CD14-positive monocyte (primary cell): ENCODE measurements around the gene BTBD7. TPM values are rescaled to one million over a fixed set of nuclear protein-coding genes. Genes with fewer than 3 reads are reported as not detected.
A peak's percentile ranks its signal among the peaks of the same experiment; 100 is the strongest.

Source experiments
- DNase-seq, 3 donors: peaks; one replicate each; pipeline ENCODE4 v3.0.0-alpha.2; 2011 to 2022
- H2AFZ ChIP-seq: 2 replicates; pipeline ENCODE4 v1.6.0; 2012; ENCODE audit warnings: mild to moderate bottlenecking, low read depth, low read length, inconsistent platforms; ENCODE audit not compliant: insufficient read depth, poor library complexity, severe bottlenecking
- H3K27ac ChIP-seq, 2 donors: 1 replicate in 1 of 2; 2 replicates in 1 of 2; pipeline ENCODE4 v1.5.1; 2012 to 2013; ENCODE audit warnings: low read length in 2 of 2, control low read depth in 1 of 2, inconsistent platforms in 1 of 2, low read depth in 1 of 2, mild to moderate bottlenecking in 1 of 2
- H3K27me3 ChIP-seq, 2 donors: one replicate each; pipeline versions ENCODE4 v1.6.0 to v1.6.1; 2011 to 2013; ENCODE audit warnings: low read length in 2 of 2; ENCODE audit not compliant: control insufficient read depth in 2 of 2, insufficient read depth in 2 of 2
- H3K36me3 ChIP-seq, 2 donors: replicated peaks in 1 of 2; 1 replicate in 1 of 2; 2 replicates in 1 of 2; pipeline versions ENCODE4 v1.5.1 to v1.6.1; 2012 to 2013; ENCODE audit warnings: low read length in 2 of 2, control low read depth in 1 of 2, inconsistent platforms in 1 of 2, mild to moderate bottlenecking in 1 of 2; ENCODE audit not compliant: insufficient read depth in 2 of 2, control insufficient read depth in 1 of 2
- H3K4me1 ChIP-seq, 2 donors: 1 replicate in 1 of 2; 2 replicates in 1 of 2; pipeline versions ENCODE4 v1.5.1 to v1.6.1; 2012 to 2013; ENCODE audit warnings: low read length in 2 of 2, control low read depth in 1 of 2, inconsistent platforms in 1 of 2, mild to moderate bottlenecking in 1 of 2, moderate library complexity in 1 of 2; ENCODE audit not compliant: insufficient read depth in 2 of 2, control insufficient read depth in 1 of 2
- H3K4me2 ChIP-seq: replicated peaks from 2 replicates; pipeline ENCODE3; 2012; ENCODE audit warnings: low read length, moderate library complexity, mild to moderate bottlenecking; ENCODE audit not compliant: poor library complexity, severe bottlenecking; ENCODE audit errors: extremely low read depth
- H3K4me3 ChIP-seq, 3 experiments: fragments of 200-600 bp in 1 of 3; sonication (generic) in 1 of 3; replicated peaks in 1 of 3; 1 replicate in 2 of 3; 2 replicates in 1 of 3; pipeline ENCODE4 v1.5.1; 2011 to 2013; ENCODE audit warnings: low read length in 3 of 3, mild to moderate bottlenecking in 3 of 3, control low read depth in 2 of 3, low read depth in 2 of 3, inconsistent platforms in 1 of 3, moderate library complexity in 1 of 3
- H3K79me2 ChIP-seq: 2 replicates; pipeline ENCODE4 v1.6.0; 2012; ENCODE audit warnings: mild to moderate bottlenecking, control low read depth, inconsistent platforms, low read length, moderate library complexity; ENCODE audit not compliant: insufficient read depth
- H3K9ac ChIP-seq: 2 replicates; pipeline ENCODE4 v1.6.0; 2017; ENCODE audit warnings: low read length, mild to moderate bottlenecking; ENCODE audit not compliant: insufficient read depth, poor library complexity, severe bottlenecking
- H3K9me3 ChIP-seq, 2 donors: replicated peaks in 1 of 2; 1 replicate in 1 of 2; 2 replicates in 1 of 2; pipeline versions ENCODE4 v1.5.1 to v1.6.1; 2012 to 2013; ENCODE audit warnings: low read length in 2 of 2, control low read depth in 1 of 2; ENCODE audit not compliant: control insufficient read depth in 1 of 2, insufficient read depth in 1 of 2
- H4K20me1 ChIP-seq: 2 replicates; pipeline ENCODE4 v1.6.0; 2012; ENCODE audit warnings: mild to moderate bottlenecking, low read length, control low read depth, moderate library complexity; ENCODE audit not compliant: insufficient read depth
- H3K27ac Mint-ChIP-seq, 7 donors: one replicate each; pipeline ENCODE4 v1.8.0; 2020; ENCODE audit warnings: mild to moderate bottlenecking in 7 of 7, mixed read lengths in 7 of 7, moderate library complexity in 6 of 7, inconsistent platforms in 2 of 7
- H3K27me3 Mint-ChIP-seq, 3 donors: one replicate each; pipeline ENCODE4 v1.8.0; 2021 to 2022; ENCODE audit warnings: low read depth in 3 of 3, mild to moderate bottlenecking in 3 of 3, mixed read lengths in 3 of 3, moderate library complexity in 3 of 3, inconsistent platforms in 1 of 3
- H3K36me3 Mint-ChIP-seq, 2 donors: one replicate each; pipeline ENCODE4 v1.8.0; 2020; ENCODE audit warnings: mixed read lengths in 2 of 2, inconsistent platforms in 1 of 2, mild to moderate bottlenecking in 1 of 2
- H3K4me1 Mint-ChIP-seq: one replicate; pipeline ENCODE4 v1.8.0; 2020; ENCODE audit warnings: mild to moderate bottlenecking, mixed read lengths
- H3K4me3 Mint-ChIP-seq, 2 donors: one replicate each; pipeline ENCODE4 v1.8.0; 2020; ENCODE audit warnings: mild to moderate bottlenecking in 2 of 2, mixed read lengths in 2 of 2, moderate library complexity in 1 of 2
- H3K9me3 Mint-ChIP-seq, 7 donors: one replicate each; pipeline ENCODE4 v1.8.0; 2020 to 2022; ENCODE audit warnings: mixed read lengths in 7 of 7, mild to moderate bottlenecking in 6 of 7, moderate library complexity in 6 of 7, inconsistent platforms in 2 of 7
- WGBS: methylation state at CpG from one replicate; pipeline ENCODE4 v1.1.5; 2013; ENCODE audit warnings: missing lambda C conversion rate; ENCODE audit not compliant: insufficient coverage; 5-methylcytosine and 5-hydroxymethylcytosine counted together
- intact Hi-C, 2 donors: fragments of 100-400 bp; cut with micrococcal nuclease; formaldehyde crosslinking; loops; one replicate each; pipeline versions ENCODE4 v1.15.0 to v1.15.1; 2023
- polyA plus RNA-seq, 3 donors: library from polyadenylated mRNA; depleted of rRNA in 1 of 3; unstranded in 2 of 3; stranded (reverse) in 1 of 3; fragments of 300-500 nt in 2 of 3; fragments of >200 nt in 1 of 3; fragmentation: Illumina TruSeq in 2 of 3; gene quantifications; 1 replicate in 2 of 3; 2 replicates in 1 of 3; pipeline ENCODE4 v1.2.3, GENCODE V29; 2012 to 2021
- TF ChIP-seq, protein P1 (sequence below): fragments of 200-600 bp; IDR thresholded peaks from one replicate; pipeline ENCODE4 v1.8.0; 2022; ENCODE audit warnings: antibody characterized with exemption, mild to moderate bottlenecking

Gene BTBD7
- polyA plus RNA-seq, 3 donors, result 8.3 to 8.6 (median 8.5) TPM

DNA sequence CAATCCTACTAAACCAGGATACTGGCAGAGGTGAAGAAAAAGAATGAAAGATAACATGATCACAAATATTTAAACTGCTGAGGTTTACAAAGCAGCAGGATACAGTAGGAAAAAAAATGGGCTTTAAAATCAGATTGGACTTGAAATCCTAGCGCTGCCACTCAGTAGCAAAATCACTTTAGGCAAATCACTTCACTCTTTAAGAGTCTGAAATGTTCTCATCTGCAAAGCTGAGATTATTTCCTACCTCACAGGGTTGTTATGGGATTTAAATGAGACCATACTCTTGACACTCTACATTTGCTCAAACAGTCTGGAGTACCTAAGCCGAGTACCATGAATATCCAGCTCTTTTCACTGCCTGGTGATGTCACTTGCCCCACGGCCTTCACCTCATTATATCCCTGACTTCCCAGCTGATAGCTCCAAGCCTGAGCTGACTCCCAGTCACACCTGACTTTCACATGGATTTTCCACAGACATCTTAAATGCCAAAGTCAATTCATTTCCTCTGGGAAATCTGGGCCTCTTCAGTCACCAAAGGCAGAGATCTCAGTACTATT is 65.6 kb downstream of the BTBD7 start:
- H3K4me2 ChIP-seq, result no peak overlapping the region
- H3K4me3 ChIP-seq, result no peak overlapping the region
- no peaks in the 10 kb centered on the region for H3K9me3 ChIP-seq
- Mint-ChIP-seq H3K27me3 (peaks cover 0 to 1% (median 0%) of the 10 kb centered on the region in 3 donors), H3K4me3 (no peak overlapping the region), H3K27ac (peak overlapping the region in 2 of 7 donors; percentile 38 to 52), H3K9me3 (no peaks in the 10 kb centered on the region), H3K4me1 (peaks cover 11% of the 10 kb centered on the region), H3K36me3 (peaks cover 31 to 48% of the 10 kb centered on the region in 2 donors)
- no peak overlapping the region for H3K9ac ChIP-seq
- peaks cover 9% of the 10 kb centered on the region for H3K79me2 ChIP-seq
- H4K20me1 ChIP-seq, result peaks cover 67% of the 10 kb centered on the region
- H3K27me3 ChIP-seq, result no peaks in the 10 kb centered on the region
- peaks cover 20 to 23% of the 10 kb centered on the region in 2 donors for H3K36me3 ChIP-seq
- no peak overlapping the region for H3K27ac ChIP-seq
- TF ChIP-seq, protein P1, sequence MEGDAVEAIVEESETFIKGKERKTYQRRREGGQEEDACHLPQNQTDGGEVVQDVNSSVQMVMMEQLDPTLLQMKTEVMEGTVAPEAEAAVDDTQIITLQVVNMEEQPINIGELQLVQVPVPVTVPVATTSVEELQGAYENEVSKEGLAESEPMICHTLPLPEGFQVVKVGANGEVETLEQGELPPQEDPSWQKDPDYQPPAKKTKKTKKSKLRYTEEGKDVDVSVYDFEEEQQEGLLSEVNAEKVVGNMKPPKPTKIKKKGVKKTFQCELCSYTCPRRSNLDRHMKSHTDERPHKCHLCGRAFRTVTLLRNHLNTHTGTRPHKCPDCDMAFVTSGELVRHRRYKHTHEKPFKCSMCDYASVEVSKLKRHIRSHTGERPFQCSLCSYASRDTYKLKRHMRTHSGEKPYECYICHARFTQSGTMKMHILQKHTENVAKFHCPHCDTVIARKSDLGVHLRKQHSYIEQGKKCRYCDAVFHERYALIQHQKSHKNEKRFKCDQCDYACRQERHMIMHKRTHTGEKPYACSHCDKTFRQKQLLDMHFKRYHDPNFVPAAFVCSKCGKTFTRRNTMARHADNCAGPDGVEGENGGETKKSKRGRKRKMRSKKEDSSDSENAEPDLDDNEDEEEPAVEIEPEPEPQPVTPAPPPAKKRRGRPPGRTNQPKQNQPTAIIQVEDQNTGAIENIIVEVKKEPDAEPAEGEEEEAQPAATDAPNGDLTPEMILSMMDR, result no peak
- no peak for DNase-seq
- no peak overlapping the region for H2AFZ ChIP-seq
- no peaks in the 10 kb centered on the region for H3K4me1 ChIP-seq
- intact Hi-C loops, result no loop called here
- WGBS, result 94% methylated on average over 2 of the region's 3 CpGs

GRCh38 chr14:93266127-93266526 is 66.7 kb downstream of the BTBD7 start:
- H3K9me3 ChIP-seq, result no peaks in the 10 kb centered on the region
- TF ChIP-seq, protein P1, result no peak
- H3K27ac Mint-ChIP-seq, result peak overlapping the region in 2 of 7 donors; percentile 14 to 16

More at GRCh38 chr14:93266127-93266526, 66.7 kb downstream of the BTBD7 start:
- no peak for DNase-seq
- Histone ChIP-seq H3K4me1 (no peaks in the 10 kb centered on the region), H3K36me3 (peaks cover 30 to 33% of the 10 kb centered on the region in 2 donors), H3K27ac (no peak overlapping the region), H3K79me2 (peaks cover 9% of the 10 kb centered on the region), H4K20me1 (peaks cover 56% of the 10 kb centered on the region), H2AFZ (no peak overlapping the region), H3K4me2 (no peak overlapping the region), H3K4me3 (no peak overlapping the region), H3K9ac (no peak overlapping the region), H3K27me3 (no peaks in the 10 kb centered on the region)
- 93% methylated on average over 2 of the region's 6 CpGs for WGBS
- no peaks in the 10 kb centered on the region for H3K9me3 Mint-ChIP-seq
- peaks cover under 1% of the 10 kb centered on the region for H3K4me1 Mint-ChIP-seq
- H3K36me3 Mint-ChIP-seq, result peaks cover 37 to 46% of the 10 kb centered on the region in 2 donors
- H3K4me3 Mint-ChIP-seq, result no peak overlapping the region
- H3K27me3 Mint-ChIP-seq, result peaks cover 0 to 1% (median 0%) of the 10 kb centered on the region in 3 donors
- intact Hi-C loops, result no loop called here
